NCI-H748 treated with DMSO at 0.1 percent for 48 hours (cell line): Measurements from ENCODE around the gene PID1.
A peak's percentile ranks its signal among the peaks of the same experiment; 100 is the strongest.

Experiments
- DNase-seq: peaks from one replicate; lab custom pipeline; 2025; lab: John Stamatoyannopoulos, UW

The PID1 gene

GRCh38 chr2:229164545-229165249, 106.4 kb downstream of the PID1 start:
- no peak for DNase-seq

DNA sequence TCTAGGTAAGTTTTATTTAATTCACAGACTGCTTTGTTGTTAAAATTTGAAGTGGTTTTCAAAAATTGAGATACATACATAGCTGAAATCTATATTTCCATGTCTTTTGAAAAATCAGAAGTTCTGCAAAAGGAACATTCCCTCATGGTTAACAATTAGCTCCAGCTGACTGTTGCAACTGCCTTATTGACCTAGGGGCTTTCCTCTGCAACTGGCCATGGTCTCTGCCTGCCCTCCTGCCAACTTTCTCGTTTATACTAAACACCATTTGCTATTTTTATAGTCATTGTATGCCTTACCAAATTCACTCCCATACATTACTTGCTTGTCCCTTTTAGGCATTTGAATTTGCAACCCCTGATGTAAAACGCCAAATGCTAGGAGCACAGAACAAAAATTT, 107.2 kb downstream of the PID1 start:
- DNase-seq, result no peak

DNA sequence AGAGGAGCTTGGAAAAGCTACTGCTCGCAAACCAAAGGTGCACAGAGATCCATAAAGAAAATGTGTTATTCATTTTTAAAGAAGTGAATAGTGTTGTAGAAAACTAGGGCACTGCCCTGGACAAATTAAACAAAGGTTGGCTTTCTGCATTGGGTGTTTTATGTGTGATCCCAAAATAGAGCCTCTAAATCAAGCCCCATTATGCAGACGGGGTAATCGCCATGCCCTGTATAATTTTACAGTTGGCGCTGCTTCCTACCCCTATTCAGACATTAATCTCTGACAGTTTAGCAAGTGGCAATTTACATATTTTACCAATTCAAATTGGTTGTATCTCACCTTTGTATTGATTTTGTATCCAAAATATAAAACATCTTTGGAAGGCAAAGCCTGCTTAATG, 109.1 kb downstream of the PID1 start:
- no peak for DNase-seq

- no peak for DNase-seq
Measured at GRCh38 chr2:229160984-229161383, 110.1 kb downstream of the PID1 start.

- DNase-seq, result peak; percentile 53
Measured at GRCh38 chr2:229160180-229160579, 110.9 kb downstream of the PID1 start.

DNA sequence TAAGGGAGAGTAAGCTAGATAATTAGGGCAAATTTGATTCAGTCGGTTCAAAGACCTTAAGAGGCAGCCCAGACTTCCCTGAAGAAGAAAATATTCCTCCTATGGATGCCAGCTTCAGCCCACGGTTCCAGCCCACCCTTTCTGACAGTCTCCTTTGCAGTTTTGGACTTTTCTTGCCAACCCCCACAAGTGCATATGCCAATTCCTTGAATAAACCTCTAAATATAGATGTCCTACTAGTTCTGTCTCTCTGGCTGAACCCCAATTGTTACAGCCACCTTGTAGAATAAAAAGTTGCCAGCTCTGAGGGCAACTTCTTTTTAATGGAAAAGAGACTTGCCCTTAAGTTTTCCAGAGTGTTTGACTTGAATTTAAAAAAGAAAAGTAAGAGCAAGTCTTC, 111.7 kb downstream of the PID1 start:
- DNase-seq, result no peak

- no peak for DNase-seq
Measured at GRCh38 chr2:229154381-229154780, 116.7 kb downstream of the PID1 start.

- no peak for DNase-seq
Measured at GRCh38 chr2:229153951-229154350, 117.1 kb downstream of the PID1 start.

DNA sequence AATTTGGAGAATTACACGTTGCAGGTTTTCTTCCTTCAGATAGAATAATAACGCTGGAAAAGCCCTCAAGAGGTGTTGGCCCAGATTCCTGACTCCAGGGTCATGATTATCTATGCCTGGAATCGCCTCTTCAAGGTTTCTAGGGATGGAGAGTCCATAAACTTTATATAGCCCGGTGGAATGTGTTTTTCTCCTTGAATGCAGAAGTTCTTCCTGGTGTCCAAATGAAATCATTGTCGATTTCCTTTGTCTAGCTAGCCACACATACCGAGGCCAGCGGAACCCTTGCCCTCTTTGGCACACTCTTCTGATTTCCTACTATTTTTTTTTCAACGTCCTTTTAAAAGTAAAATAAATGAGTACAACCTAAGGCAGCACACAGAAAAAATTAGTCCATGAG, 117.8 kb downstream of the PID1 start:
- no peak for DNase-seq

DNA sequence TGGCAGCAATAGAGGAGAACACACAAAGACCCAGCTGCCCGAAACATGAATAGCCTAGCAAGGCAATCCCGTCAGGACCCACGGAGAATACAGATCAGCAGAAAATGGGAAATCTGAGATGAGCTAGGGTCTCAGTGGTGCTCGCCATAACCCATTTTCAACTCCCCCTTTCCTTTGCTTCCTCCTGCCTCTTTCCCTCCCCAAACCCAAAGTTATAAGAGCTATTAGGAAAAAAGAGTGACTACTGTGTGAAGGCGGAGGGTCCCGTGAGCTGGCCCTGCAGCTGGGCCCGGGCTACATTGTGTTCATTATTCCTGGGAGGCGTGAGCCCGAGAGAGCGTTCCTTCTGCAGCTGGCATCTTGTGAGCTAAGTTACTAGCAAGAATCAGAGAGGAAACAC, 118.4 kb downstream of the PID1 start:
- DNase-seq, result no peak

- DNase-seq, result no peak
Measured at GRCh38 chr2:229150317-229150716, 120.8 kb downstream of the PID1 start.

DNA sequence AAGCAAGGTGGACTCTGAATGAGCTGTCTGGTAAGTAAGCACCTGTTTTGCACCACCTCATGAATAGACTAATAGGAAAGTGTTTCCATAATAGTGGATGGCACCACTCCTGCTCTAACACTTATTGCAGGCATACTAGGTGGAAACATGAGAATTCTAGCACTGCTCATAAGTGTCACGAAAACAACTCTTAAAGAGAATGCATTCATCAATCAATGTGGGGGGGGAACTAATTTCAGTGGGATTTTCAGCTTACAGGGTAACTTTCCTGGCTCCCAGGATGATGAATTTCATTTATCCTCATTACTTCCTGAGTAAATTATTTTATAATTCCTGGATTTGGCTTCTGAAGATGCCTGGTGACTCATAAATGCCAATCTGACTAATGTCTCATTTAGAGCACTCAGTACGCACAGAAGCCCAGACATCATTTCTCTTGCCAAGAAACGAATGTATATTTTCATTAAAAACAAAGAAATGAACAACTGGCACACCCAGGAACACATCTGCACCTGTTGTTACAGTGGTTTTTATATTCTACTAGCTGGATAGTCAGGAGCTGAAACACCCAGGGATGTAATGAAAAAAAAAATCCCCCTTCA, 129.6 kb downstream of the PID1 start:
- DNase-seq, result no peak

GRCh38 chr2:229137639-229138038, 133.4 kb downstream of the PID1 start:
- DNase-seq, result peak; percentile 55

GRCh38 chr2:229137066-229137465, 134.0 kb downstream of the PID1 start:
- DNase-seq, result peak; percentile 21

DNA sequence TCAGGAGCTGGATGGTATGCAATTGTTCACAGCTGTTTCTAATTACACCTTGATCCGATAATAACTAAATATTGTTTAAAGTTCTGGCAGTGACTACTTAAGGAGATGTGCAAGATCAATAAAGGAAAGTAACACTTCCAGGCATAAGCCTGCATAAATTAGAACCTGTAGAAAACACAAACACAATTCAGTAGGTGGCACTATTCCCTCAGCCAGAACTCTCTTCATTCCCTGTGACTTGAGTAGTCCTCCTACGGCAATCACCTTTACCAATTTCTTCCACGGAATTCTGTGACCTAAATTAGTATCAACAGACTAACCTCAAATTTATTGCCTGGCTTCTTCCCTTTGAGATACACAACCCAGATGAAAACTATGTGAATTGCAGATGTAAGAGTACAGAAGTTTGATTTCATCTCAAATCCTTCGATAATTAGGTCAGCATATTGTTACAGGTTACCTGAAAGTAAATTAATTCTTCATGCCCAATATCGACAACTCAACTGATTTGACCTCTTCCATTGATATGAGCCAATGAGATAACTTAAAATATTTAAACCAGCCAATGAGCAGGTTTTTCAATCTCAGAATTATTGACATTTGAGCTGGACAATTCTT, 137.8 kb downstream of the PID1 start:
- DNase-seq, result peak; percentile 54

DNA sequence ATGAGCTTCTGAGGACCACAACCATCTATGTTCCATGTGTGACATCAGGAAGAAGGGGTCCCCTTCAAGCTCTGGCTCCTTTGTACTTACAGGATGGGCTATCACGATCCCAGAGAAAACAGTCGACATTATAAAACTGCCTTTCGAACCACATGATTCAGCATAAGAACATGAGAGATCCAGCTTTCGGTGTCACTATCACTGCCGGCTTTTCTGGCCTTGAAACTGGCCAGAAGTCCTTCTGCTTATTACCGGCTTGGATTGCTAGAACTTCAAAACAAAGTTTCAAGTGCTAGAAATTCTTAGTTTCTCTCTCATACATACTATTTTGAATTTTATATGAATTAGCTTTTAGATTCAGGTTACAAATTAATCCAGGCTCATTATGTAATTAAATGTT, 138.9 kb downstream of the PID1 start:
- DNase-seq, result no peak

DNA sequence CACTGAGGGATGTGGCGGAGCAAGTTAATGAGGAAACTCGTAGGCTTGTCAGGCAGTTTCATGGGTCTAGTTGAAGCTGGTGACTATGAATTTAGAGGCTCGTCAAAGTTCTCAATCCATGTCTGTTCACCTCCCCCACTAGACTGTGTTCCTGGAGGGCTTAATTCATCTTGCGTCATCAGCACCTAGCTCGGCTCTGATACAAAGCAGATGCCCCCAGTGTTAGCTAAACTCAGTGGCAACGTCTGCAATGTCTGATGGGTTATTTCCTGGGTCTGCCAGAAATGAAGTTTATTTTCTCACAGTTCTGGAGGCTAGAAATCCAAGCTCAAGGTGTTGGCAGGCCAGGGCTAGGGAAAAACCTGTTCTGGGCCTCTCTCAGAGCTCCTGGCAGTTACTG, 140.6 kb downstream of the PID1 start:
- DNase-seq, result no peak

DNA sequence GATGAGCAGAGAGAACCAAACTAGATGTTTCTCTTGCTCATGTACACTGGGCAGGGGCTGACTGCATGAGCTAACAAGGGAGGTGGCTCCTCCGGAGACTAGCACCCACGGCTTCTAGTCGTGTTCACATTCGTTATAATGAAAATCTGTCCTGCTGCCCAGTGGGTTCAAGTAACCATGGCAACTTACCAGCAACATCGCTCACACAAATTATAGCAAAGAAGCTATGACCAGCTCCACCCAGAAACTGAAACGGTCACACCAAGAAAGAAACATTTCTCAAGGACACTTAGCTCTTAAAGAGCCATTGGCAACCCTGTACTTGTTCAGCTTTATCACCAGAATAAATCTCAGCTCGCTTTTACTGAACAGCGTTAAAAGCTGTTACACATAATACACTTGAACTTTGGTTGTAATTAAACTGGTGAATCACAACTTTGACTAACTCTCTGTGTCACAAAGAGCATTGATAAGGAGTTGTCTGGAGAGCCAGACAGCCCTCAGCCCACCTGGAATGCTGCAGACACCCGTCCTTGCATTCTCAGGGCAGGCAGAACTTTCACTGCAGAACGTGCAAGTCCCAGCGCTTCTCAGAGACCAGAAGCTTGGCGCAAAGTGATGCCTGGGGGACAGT, 141.2 kb downstream of the PID1 start:
- no peak for DNase-seq

GRCh38 chr2:229127471-229127870, 143.6 kb downstream of the PID1 start:
- no peak for DNase-seq

- no peak for DNase-seq
Measured at GRCh38 chr2:229126066-229126465, 145.0 kb downstream of the PID1 start.

GRCh38 chr2:229124136-229124535, 147.0 kb downstream of the PID1 start:
- DNase-seq, result no peak

GRCh38 chr2:229118927-229119326, 152.2 kb downstream of the PID1 start:
- no peak for DNase-seq

DNA sequence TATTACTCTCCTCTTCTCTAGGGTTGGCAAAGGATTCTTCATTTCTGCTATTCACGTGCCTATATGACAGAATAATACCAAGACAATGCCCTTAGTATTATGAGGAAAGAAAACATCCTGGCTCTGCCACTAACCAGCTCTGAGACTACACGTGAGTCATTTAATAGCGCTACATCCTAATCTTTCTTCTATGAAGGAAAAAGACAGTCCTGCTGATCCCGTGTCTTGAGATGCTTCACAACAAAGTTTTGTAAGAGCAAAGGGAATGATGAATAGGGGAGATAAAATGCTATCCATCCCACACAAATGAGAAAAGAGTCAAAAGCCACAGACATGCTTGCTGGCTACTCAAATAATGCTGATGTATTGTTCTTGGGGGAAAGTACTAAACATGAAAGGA, 152.8 kb downstream of the PID1 start:
- DNase-seq, result no peak
